GM12891 (cell line): ENCODE results near the gene CELF2.

Experiments used
- POLR2A ChIP-seq: IDR thresholded peaks from 2 replicates; pipeline ENCODE4 v1.6.1; 2011; ENCODE audit warnings: low read depth, low read length, control low read depth
- POLR2AphosphoS5 ChIP-seq: IDR thresholded peaks from 2 replicates; pipeline ENCODE4 v1.6.1; 2011; ENCODE audit warnings: low read depth, low read length, control low read depth
- TAF1 ChIP-seq: IDR thresholded peaks from 2 replicates; pipeline ENCODE4 v1.6.1; 2011; ENCODE audit warnings: low read depth, low read length, control low read depth

DNA sequence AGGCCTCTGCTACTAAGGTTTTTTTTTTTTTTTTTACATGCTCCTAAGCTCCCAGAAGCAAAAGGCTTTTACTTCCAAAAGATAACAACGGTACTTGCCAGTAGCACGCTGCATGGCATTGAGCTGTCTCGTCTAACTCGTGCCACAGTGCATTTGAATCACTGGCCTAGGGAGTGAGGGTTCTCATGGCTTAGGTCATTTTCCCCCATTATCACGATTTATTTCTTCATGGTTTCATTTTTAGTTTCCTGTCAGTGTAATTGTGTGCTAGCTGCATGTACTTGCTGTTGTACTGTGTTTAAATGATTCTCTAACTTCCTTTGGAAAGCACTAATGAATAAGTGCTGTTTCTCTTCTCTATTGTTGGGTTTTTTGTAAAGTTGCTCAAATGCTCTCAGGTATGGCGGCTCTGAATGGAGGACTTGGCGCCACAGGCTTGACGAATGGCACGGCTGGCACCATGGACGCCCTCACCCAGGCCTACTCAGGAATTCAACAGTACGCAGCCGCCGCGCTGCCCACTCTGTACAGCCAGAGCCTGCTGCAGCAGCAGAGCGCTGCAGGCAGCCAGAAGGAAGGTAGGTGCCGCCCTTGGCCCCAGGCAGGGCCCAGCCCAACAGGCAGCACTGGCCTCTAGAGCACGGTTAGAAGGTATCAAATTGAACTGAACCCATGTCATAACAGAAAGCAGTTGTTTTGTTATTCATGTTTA, 303.3 kb downstream of the CELF2 start:
- TF ChIP-seq POLR2AphosphoS5: no peak
- TF ChIP-seq TAF1: no peak
- no peak for TF ChIP-seq POLR2A
